ENCODE results near the gene RPL38.

RPL38 gene

DNA sequence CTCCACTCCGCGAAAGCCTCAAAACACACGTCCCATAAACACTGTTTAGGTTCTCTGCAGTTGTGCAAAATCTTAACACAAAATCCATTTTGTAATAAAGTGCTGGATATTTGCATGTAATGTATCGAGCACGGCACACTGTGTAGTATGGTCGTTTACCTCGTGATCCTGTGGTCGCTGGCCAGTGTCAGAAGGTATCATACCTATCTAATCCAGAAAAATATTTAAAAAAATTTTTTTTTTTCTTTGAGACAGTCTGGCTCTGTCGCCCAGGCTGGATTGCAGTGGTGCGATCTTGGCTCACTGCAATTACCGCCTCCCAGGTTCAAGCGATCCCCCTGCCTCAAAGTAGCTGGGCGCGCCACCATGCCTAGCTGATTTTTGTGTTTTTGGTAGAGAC is 996 bp downstream of the RPL38 start:
- POLR2A ChIA-PET = no interaction called here
- DNase-seq (ENCODE audit: extremely low spot score) = no peak
- no peak for TF ChIP-seq CTCF (IDR thresholded peaks at IDR 0.05; ENCODE audit: control extremely low read depth, extremely low read depth, low read depth, missing control alignments)
- CTCF ChIA-PET = interaction anchor here (1.5 to 1.7 kb wide), 3 partner anchors 13 to 23 kb away, joined by 4 to 7 read pairs (median 5); no protein-coding TSS in a partner anchor

DNA sequence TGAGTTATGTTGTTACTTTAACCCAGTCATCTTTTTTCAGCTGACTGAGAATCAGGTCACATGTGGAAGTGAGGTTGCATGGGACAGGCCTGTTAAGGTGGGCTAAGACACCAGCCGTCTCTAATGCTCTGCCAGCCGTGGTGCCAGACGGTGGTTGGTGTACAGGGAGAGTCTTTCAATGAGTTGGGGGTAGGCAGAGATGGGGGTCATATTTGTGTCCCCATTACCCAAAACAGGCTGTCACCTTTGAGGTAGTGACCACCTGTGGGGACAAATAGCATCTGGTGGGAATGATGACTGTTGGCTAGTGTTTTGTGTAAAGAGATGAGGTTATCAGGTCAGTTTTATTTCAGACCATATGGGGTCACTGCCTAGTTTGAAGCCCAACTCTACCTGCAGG is 1.8 kb downstream of the RPL38 start:
- CTCF ChIA-PET = interaction anchor here (0.6 kb wide), 1 partner anchor 156 kb away, joined by 3 read pairs; no protein-coding TSS in a partner anchor
- TF ChIP-seq CTCF (IDR thresholded peaks at IDR 0.05; ENCODE audit: control extremely low read depth, extremely low read depth, low read depth, missing control alignments) = no peak
- POLR2A ChIA-PET = no interaction called here
- no peak for DNase-seq (ENCODE audit: extremely low spot score)

- TF ChIP-seq CTCF (IDR thresholded peaks at IDR 0.05; ENCODE audit: control extremely low read depth, extremely low read depth, low read depth, missing control alignments) = no peak
- ChIA-PET POLR2A (interaction anchor here (0.6 to 0.7 kb wide), 3 partner anchors 15 to 352 kb away, joined by 3 to 4 read pairs (median 3); no protein-coding TSS in a partner anchor), CTCF (interaction anchor here (0.7 kb wide), 1 partner anchor 16 kb away, joined by 3 read pairs; no protein-coding TSS in a partner anchor)
- DNase-seq (ENCODE audit: extremely low spot score) = no peak
Observed at GRCh38 chr17:74206332-74206818, 2.9 kb downstream of the RPL38 start.

- DNase-seq (ENCODE audit: extremely low spot score) = peak; percentile 81
- ChIA-PET POLR2A (no interaction called here), CTCF (interaction anchor here (1.0 to 2.9 kb wide), 8 partner anchors 8 to 323 kb away, joined by 3 to 13 read pairs (median 4); no protein-coding TSS in a partner anchor)
- TF ChIP-seq CTCF (IDR thresholded peaks at IDR 0.05; ENCODE audit: control extremely low read depth, extremely low read depth, low read depth, missing control alignments) = peak; percentile 95
Observed at GRCh38 chr17:74210191-74211140, 7.0 kb downstream of the RPL38 start.

- ChIA-PET POLR2A (interaction anchor here (0.8 kb wide), 1 partner anchor 8 kb away, joined by 3 read pairs; the partner anchor contains the start of gene RPL38), CTCF (interaction anchor here (0.9 to 1.9 kb wide), 9 partner anchors 8 to 322 kb away, joined by 3 to 8 read pairs (median 3); partner anchors contain the start of gene RPL38)
- DNase-seq (ENCODE audit: extremely low spot score) = no peak
- no peak for TF ChIP-seq CTCF (IDR thresholded peaks at IDR 0.05; ENCODE audit: control extremely low read depth, extremely low read depth, low read depth, missing control alignments)
Observed at GRCh38 chr17:74211141-74211911, 7.8 kb downstream of the RPL38 start.

DNA sequence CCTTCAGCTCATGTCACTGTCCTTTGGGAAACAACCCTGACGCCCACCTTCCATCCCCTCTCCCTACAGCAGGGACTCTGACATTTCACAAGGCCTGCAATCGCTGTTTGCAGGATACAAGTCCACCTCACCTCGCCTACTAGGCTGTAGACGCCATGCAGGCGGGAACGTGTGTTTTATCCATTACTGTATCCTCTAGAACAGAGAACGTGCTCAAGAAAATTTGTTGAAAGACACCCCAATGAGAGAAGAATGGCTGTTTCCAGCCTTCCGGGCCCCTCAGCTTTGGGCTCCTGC is 8.4 kb downstream of the RPL38 start:
- POLR2A ChIA-PET = interaction anchor here (0.8 kb wide), 1 partner anchor 9 kb away, joined by 3 read pairs; the partner anchor contains the start of gene RPL38
- no peak for DNase-seq (ENCODE audit: extremely low spot score)
- TF ChIP-seq CTCF (IDR thresholded peaks at IDR 0.05; ENCODE audit: control extremely low read depth, extremely low read depth, low read depth, missing control alignments) = no peak
- CTCF ChIA-PET = interaction anchor here (0.9 to 1.9 kb wide), 7 partner anchors 8 to 139 kb away, joined by 3 to 8 read pairs (median 4); partner anchors contain the start of gene RPL38

Data from GM10248 (cell line).